GM15510 (cell line): ENCODE measurements around the gene SIRT7.

Source experiments
- POLR2A ChIP-seq: IDR thresholded peaks from 3 replicates; pipeline ENCODE4 v1.6.1; 2011; ENCODE audit warnings: borderline replicate concordance; ENCODE audit not compliant: insufficient read length; ENCODE audit errors: extremely low read depth

Gene SIRT7

DNA sequence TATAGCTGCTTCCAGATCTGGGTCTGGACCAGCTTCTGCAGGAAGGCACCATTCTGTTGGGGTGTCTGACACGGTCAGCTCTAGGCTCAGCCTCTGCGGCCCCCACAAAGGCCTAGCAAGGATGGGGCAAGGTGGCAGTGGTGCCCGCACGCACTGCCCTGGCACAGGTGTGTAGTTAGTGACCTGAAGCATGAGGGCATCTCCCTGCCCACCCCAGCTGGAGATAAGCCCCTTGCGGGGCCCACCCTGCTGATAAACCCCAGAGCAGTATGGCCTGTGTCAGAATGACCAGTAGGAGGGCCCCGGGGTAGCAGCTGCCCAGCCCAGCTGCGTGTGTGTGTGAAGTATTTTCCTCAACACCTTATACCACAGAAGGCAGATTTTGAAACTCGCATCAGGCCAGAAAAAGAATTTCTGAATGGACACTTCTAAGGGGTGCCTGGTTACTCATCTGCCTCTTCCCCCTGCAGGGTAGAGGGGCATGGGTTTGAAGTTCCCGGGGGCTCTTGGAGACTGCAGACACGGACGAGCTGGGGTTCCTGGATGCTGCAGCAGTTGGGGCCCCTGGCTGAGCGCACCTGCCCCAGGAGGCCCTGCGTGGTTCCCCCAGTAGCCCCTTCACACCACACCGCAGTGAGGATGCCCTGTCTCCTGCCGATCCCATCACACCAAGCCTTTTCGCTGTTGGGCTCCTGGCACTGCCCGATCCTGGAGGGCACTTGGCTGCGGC is 51.4 kb downstream of the SIRT7 start:
- TF ChIP-seq POLR2A, result peak; percentile 55

DNA sequence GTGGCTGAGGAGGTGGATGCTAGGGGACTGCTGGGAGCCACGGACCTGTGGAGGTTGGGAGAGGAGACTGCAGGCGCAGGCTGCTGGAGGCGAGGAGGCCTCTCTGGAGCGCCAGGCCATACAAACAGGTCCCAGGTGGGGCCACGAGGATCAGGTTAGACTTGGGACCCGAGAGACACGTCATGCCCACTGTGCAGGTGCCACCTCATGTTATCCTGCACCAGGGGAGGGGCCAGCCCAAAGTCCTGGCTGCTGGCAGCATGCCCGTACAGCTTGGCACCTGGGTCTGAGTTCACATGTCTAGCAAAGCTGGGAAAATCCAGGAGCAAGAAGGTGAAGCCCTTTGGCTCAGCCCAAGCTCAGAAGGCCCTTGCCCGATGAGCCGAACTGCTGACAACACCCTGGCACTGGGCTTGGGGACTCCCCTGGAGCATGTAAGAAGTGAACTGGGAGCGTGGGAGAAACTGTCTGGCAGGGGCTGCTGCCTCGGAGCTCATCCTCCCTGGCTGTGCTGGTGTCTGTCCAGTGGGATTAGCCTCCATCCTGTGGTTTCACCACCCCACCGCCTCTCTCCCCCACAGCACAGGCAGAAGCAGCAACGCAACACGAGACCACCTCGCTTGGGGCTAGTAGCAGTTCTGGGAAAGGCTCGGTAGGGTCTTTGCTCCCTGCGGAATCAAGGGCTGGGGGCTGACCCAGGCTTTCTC is 52.1 kb downstream of the SIRT7 start:
- TF ChIP-seq POLR2A, result no peak

DNA sequence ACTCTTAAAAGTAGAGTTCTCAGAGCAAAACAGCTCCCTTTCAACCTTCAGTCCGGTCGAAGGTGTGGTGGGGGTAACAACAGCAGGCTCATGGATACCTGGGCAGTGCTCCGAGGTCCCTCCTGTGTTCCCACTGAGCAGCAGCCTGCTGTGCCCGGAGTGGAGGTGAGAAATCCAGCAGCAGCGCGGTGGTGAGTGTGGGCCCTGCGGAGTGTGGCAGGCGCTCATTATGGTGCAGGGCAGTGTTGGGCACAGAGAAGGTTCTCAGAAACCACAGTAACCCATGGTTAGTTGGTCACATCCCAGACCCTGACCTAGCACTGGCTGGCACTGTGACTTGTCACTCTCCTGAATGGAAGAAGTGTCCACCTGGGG is 52.6 kb downstream of the SIRT7 start:
- TF ChIP-seq POLR2A, result no peak

DNA sequence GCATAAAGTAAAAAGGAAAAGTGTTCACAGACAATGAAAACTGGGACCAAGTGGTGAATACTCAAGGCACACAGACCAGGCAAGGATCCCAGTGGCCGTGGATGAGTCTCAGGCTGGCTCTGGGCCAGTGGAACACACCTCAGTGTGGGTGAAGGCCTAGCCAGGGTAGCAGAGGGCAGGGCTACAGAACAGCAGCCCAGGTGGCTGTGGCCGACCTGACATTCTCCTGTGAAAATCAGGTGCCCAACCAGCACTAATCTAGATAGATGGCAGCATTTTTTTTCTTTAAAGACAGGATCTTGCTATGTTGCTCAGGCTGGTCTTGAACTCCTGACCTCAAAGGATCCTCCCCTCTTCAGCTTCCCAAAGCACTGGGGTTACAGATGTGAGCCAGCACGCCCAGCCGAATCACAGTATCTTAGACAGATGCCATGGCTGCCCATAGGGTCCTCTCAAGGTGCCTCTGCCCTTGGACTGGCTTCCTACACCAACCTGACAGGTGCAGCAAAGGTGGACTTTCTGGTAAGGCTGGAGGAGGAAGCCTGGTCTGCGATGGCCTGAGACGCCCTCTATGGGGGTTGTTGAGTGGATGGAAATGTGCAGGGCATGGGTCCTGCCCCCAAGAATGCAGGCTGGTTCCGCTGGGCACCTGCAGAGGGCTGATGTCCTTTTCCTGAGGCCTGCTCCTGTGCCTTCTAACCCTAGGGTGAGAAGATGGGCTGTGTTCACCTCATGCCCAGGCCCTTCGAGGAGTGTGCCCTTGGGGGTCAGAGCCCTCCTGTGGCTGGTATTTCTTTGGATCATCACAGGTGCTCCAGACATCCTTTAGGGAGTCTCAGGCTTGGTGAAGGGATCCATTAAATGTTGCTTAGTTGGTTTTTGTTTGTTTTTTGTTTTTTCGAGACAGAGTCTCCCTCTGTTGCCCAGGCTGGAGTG is 53.9 kb downstream of the SIRT7 start:
- TF ChIP-seq POLR2A, result no peak

DNA sequence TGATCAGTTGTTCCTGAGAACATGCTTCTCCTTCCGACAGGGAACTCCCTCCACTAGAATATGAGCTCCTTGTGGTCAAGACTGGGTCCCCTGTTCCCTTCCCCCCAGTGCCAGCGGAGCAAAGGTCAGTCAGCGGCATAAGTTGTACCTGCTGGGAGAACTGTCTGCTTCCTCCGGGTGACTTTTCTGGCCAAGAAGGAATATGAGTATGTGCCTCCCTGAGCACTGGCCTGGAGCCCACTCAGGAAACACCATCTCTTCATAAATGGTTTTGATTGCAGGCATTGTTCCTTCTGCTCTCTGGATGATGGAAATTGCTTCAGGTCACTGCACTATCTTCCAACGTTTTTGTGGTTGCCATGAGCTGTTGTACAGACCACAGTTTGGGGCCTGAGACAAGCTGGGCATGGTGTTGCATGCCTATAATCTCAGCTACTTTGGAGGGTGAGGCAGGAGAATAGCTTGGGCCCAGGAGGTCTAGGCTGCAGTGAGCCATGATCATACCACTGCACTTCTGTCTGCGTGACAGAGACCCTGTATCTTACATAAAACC is 54.8 kb downstream of the SIRT7 start:
- no peak for TF ChIP-seq POLR2A
